ENCODE results near the gene CLK4.
"Not testable (repeated sequence)": the region's sequence is repeated elsewhere in the genome, so short reads cannot be mapped to it uniquely, and the experiment has no call there.

Gene CLK4

DNA sequence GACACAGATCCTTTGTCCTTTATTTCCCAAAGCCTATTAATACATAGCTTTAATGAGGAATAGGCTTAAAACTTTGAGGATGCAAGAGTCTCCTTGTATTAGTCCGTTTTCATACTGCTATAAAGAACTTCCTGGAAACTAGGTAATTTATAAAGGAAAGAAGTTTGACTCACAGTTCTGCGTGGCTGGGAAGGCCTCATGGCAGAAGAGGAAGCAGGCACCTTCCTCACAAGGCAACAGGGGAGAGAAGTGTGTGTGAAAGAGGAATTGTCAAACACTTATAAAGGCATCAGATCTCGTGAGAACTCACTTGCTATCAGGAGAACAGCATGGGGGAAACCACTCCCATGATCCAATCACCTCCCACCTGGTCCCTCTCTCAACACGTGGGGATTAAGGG, 5.4 kb upstream of the CLK4 start:
- no peak for DNase-seq

DNA sequence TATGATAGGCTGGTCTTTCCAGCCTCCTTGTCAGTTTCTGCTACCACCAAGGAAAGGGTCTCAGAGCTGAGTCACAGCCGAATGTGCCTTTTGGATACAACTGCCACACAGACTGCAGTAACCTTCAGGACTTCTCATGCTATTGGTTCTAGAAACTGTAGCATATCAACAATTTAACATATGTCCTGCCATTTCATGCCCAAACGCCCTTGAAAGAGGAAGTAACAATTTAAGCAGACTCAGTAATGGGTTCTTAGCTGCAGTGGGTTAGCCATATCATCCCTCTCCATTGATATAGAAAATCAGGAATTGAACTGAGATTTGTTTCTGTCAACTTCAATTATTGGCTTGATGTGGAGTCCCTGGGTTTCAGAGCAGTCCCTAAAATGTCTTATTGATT, 4.1 kb upstream of the CLK4 start:
- no peak for DNase-seq

DNA sequence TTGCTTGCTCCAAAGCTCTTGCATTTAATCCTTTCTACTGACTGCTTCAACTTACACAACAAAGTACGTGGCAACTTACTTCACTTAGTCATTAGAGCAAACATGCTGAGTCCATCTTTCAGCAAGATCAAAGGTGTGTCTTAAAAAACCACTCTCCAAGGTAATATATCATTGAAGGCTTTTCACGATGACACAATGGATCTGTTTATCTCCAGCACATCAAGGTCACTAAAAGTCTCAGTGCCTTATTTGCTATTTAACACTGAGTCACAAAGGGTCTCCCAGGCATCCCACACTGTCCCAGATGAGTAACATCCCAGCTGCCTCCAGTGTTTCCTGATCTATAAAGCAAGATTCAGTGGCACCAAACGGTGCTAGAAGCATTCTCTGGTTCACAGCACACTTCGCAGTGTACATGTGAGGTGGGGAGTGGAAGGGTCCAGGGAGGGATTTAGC, 3.7 kb upstream of the CLK4 start:
- no peak for DNase-seq

DNA sequence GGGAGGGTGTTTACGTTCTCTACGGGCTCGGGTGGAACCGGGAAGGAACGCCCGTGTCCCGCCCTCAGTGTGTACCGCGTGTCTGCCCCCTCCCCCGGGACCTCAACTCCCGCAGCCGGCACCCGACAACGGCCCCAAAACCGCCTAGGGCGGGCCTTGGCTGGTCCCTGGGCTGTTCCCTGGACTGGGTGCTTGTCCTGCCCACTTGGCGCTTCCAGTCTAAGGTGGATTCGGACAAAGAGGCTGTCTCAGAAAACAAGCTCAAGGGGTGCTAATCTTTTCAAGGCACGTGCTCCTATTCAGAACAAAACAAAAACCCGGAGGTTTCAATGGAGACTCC, 379 bp upstream of the CLK4 start:
- no peak for DNase-seq

DNA sequence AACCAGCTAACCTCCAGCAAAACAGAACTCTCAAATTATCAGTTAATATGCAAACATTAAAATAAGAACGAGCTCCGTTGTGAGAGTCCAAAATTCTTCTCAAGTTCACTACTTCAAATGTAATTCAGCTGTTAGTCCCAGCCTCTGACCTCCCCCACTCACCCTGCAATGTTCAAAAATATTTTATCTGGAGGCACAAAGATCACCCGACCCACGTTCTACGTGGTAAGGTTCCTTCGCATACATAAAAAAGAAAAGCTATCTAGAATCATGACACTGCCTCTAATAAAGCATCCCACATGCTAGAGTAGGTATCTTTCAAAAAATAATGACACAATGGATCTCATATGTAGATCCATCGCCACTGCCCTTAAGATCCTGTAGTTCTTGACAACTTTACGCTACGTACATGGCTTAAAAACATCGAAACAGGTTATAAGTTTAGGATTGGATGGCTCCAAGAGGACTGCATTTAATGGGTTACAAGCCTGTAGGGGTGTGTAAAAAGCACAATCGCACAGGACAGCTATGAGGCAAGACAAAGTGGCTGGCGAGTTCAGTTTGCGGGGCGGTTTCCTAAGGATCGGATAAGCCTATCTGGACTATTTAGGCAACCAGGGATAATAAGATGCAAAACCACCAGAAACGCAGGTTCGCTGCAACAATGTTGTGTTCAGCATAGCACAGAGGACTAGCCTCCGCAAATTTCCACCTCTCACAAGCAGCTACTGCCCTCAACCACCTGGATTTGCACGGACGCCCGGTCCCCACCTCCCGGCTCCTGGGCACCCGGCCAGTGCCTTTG, 969 bp downstream of the CLK4 start:
- DNase-seq, result no peak

DNA sequence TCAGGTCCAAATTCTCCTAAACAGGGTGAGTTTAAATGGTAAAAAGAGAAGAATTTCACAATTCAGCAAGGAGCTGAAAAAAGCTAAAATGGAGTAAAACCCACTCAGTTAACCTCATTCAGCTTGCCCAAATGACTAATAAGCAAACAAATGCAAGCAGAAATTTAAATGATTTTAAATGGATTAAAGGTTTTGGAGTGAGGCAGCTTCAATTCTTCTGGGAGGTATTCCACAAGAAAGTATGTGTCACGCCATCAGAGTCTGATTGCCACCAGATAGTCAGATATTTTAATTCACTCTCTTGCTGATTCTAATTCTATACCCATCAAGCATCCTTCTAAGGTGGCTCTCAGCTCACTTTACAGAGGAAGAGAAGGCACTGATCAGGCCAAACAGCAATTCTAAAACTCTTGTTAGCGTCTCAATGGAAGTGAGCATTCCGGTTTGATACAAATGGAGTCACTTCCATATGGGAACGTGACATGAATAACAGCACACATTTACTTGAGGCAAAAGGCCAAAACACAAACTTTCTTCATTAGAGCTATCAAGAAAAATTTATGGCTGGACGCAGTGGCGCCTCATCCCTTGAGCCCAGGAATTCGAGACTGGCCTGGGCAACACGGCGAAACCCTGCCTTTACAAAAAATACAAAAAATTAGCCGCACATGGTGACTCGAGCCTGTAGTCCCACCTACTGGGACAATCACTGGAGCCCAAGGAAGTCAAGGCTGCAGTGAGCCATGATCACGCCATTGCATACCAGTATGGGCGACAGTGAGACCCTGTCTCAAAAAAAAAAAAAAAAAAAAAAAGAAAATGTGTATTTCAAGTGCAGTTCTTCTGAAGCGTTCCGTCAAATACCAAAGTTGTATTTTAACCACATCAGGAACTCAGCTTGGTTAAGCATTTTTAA, 2.0 kb downstream of the CLK4 start:
- DNase-seq, result no peak

DNA sequence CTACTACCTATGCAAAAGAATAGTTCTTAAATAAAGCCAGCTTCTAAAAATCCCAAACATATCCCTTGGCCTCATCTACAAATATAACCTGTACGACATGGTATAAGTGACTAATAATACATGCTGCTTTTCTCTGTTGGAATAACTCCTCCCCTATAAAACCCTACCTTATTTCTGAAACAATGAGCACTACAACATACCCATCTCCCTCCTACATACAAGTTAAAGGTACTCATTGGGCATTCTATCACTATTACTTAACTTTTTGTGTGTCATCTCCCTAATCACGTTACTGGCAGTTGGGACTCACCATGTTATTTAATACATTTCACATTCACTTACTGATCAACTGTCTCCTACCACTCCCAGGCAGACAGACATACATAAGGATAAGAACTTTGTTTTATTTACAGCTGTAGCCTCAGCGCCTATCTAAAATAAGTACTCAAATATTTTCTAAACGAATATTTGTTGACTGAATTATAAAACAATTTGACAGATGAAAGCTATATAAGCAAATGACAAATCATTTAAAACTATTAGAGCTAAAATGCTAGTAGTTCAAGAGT, 4.1 kb downstream of the CLK4 start:
- DNase-seq, result no peak

DNA sequence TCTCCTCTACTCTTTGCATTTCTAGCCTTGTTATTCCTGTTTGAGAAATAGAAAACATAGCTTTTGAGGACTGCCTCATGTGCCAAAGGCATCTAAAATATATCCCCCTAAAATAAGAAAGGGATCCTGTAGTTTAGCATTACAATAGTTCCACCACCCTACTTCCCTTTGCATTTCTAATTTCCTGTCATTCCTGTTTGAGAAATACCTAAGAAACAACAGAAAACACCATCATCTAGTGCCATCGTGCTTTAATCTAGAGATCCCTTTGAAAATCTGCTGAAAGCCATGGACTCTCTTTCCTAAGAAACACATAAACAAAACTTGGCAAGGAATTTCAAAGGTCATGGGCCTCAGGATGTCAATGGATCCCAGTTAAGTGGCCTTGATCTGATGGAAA, 7.5 kb downstream of the CLK4 start:
- no peak for DNase-seq

DNA sequence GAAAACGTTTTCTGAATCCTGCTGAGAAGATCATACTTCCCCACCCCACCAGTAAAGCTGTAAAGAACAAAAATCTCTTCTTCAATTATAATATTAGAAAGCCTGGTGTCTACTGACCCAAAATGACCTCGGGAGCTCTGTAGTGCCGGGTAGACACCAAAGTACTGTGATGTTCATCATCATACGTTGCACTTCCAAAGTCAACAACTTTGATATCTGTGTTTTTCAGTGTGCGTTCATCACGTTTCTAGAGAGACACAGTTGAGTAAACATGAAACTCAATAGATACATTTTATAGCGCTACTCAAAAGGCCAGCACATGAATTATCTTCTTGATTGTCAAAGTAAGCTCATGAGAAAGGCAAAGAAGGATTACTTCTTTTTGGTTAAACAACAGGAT, 14.6 kb downstream of the CLK4 start:
- DNase-seq, result no peak

DNA sequence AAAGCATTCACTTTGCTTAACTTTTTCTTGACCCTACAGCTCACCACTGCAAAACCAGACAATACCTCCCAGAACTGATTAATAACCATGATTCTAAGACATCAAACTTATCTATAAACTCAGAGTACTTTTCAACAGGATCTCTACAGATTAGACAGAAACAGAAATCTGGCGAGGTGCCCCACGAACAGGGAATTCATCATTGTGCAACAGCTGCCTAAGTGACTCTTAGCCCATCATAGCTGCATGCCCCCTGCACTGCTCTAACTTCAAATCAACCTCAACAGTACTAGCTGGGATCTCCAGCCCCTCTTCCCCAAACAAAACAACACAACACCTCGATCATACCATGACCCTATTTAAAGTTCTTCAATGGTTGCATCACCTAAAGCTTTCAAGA, 20.6 kb downstream of the CLK4 start:
- DNase-seq, result no peak

DNA sequence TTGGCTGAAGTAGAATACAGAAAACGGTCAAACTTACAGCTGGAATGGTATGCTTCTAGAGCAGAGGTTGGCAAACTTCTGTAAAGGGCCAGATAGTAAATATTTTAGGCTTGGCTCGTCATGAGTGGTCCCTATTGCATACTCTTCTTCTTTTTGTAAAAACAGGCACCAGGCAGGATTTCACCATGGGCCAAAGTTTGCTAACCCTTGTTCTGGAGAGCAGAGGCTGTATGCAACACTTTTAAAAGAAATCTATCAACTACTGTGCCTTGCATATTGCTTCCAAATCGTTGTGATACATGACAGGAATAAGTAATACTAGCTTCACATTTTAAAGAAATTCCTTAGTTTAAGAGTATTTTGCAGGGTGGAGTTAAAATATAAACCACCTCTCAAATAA, 21.1 kb downstream of the CLK4 start:
- DNase-seq, result no peak

DNA sequence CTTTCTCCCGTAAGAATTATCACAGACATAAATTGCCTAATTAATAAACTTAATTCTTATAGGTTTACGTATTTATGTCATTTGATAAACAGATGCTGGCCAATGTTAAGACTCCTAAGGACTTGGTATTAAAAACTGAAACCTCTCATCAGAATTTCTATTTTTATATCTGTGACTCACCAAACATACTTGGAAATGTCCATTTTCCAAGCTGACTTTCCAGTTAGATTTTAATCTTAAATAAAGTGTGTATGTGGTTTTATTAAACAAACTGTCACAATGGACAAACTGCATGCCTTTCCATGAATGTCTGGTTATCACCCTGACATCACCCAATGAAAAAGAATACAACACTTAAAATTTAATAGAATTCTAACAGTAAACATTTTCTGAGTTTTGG, 24.1 kb downstream of the CLK4 start:
- no peak for DNase-seq

DNA sequence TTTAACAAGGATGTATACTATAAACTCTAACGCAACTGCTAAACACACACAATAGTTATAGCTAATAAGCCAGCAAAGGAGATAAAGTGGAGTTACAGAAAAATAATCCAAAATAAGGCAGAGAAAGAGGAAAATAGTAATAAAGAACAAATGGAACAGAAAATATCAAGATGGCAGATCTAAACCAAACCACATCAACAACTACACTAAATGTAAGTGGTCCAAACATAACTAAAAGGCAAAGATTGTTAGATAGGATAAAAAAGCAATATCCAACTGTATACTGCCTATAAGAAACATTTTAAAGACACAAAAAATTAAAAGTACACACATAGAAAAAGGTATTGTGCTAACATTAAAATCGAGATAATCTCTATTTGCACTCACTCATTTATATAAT, 31.1 kb downstream of the CLK4 start:
- no peak for DNase-seq

DNA sequence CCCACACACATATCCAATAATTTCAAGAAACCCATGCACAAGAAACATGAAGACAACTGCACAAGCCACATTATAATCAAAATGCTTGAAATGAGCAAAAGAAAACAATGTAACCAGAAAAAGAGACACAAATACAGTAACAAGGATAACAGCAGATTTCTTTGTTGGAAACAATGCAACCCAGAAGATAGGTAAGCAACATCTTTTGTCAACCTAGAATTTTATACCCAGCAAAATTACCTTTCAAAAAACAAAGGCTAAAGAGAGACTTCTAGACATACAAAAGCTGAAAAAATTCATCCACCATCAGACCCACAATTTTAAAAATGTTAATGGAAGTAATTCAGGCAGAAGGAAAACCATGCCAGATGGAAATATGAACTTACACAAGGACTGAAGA, 31.7 kb downstream of the CLK4 start:
- no peak for DNase-seq

DNA sequence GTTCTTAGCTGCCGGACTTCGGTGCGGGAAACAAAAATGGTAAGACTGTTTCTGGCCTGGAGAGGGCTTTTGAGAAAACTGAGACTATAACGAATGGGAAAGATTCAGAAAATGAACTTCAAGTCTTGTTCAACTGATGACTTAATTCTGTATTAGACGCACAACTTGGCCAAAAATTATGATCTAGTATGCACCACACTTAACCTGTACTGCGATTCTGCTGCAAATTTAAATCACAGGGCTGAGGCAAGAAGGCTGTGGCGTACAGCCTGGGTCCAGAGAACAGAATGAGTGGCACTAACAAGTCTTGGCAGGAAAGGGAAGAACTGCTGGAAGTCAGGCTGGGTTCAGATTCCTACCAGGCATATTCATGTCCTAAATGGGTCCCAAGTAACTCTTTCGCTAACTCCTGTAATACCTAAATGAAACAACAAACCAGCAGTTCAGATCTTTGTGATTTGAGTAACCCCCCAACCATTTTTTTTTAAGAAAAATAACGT, 35.9 kb downstream of the CLK4 start:
- DNase-seq, result no peak

DNA sequence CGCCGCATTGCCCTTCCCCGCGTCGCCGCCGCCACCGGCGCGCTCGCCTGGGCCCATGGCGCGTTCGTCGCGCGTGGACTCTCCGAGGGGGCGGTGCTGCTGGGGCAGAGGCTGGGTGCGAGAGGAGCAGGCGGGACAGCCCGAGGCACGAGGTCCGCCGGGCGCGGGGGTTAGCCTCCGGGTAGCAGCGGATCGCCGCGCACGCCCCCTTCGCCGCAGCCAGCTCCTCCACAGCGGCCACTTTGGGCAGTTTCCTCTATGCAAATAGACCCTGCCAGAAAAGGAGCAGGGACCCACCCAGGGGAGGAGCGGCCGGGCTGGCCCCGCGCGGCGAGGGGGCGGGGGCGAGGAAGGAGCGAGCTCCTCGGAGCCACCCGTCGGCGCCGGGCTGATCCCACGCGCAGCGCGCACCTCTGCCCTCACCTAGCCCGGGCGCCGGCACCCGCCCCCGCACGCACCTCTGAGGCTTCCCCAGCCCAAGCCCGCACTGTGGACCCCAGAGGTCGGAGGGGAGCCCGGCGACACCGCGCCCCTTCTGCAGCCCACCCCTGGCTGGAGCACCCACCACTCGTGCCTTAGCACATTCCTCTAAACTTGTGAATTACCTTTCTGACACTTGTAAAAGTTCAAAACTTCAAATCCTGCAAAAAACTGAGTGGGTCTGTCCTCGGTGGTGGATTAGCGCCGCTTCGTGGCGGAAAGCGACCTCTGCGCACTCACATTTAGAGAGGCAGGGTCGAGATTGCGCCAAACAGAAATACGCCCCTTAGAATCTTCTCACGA, 36.5 kb downstream of the CLK4 start, which contains the start of gene COL23A1:
TSS of gene COL23A1 (minus strand) at position 253 of the 783 bp plus-strand sequence.
- peak; percentile 52 to 55 for DNase-seq

DNA sequence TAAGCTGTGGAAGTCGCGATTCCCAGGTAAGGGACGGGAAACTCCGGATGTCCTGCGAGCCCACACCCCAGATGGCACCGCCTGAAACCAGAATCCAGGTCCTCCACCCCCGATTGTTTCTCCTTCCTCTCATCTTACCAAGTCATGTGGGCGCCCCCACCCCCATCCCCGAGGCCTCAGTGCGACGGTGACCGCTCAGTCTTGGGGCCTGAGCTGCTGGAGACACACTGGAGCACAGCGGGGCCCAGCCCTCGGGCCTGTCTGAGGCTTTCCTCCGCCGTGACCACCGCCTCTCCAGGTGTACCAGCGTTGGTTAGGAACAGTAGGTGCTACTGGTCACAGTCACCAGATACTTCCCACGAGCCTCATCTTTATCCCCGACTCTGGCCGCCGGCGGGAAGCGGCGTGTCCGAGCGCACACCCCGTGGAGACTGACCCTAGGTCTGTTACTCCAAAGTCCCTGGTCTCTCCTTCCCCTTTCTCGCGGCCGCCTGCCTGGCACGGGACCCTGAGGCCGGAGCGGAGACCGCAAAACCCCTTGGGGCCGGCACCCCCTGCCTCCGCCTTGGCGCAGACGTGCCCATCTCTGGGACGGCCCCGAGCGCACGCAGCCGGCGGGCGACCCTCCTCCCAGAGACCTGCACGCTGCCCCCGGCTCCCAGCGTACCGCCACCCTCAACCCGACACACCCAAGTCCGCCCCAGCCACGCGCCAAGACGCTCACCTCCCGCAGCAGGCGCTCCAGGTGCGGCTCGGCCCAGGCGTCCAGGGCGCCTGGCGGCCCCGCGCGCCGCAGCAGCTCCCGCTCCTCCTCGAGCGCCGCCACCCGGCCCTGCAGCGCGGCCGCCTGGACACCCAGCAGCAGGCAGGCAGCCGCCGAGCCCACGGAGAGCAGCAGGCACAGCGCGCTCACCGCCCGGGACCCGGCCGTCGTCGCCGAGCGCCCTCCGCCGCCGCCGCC, 37.4 kb downstream of the CLK4 start:
- peak in 1 of 2 experiments; percentile 39 for DNase-seq

DNA sequence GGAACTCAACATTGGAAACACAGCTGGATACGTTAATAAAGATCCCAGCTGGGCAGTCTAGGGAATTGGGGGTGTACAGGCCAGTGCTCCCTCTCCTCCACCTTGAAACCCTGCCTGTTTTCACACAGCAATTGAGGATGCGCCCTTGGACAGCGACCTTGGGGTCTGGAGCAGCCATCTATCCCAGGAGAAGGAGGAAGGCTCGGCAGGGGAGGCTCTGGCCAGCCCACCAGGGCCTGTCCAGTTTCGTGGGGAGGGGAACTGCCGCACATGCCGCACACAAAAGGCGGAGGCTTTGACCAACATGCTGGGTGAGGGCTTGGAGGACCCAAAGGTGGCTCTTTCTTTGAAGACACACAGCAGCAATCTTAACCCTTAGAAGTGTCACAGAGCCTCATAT, 38.1 kb downstream of the CLK4 start:
- DNase-seq, result no peak

DNA sequence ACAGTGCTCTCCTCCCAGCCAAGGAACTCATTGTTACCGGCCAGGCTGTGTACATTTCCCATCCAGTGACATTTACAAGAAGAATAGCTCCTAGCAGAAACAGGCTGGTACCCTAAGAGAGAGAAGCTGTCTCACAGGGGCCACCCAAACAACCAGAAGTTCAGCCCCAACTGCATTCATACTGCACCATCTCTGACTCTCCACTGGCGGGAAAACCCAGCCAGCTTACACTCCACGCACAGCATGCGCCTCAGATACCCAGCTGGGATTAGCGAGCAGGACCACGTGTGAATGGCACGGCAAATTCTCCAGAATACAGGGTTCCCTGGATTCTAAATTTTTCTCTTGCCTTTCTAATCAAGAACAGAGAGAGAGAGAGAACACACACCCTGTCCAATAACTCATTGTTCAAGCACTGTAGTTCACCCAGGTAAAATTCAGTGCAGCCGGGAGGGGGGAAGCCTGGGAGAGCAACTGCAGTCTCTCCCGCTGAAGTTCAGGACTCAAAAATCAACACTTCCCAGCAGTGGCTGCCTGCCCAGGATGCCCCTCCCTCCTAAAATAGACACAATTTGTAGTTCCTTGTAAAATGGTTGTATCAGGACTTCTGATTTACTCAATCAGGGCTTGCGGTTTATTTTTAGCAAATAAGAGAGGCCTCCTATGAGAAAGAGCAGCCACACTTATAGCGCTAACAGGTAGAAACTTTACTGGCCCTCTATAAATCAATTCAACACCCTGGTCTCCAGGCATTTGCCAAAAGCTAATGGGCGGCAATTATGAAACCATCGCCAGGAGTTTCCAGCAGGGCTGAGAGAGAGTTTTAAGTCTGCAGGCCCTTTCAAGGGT, 38.9 kb downstream of the CLK4 start:
- no peak for DNase-seq

DNA sequence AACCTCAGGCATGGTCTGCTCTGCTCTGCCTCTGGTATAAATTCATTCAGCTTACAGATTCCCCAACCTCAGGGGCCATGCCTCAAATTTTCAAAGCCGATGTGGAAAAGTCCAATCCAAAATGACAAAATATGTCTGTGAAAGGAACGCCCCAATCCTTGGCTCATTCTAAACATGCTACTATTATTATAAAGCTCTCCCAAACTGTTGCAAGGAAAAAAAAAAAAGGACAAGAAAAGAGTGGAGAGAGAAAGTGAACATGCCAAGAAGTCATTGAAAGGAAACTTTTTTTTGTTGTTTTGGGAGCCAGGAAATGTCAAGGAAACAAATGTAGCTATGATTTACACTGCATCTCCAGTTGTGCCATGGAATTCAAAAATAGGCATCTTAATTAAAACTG, 40.5 kb downstream of the CLK4 start:
- no peak for DNase-seq

DNA sequence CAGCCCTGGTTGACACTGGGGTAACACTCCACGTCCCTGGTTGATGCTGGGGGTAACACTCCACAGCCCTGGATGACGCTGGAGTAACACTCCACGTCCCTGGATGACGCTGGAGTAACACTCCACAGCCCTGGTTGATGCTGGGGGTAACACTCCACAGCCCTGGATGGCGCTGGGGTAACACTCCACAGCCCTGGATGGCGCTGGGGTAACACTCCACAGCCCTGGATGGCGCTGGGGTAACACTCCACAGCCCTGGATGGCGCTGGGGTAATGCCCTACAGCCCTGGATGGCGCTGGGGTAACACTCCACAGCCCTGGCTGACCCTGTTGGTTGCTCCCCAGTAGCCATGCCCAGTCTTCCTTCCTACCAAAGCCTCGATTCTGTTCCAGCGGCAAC, 41.4 kb downstream of the CLK4 start:
- DNase-seq, result not testable (repeated sequence)
